Fibroblast of skin of back (primary cell): ENCODE measurements around the gene UBE2U.
"Not testable (repeated sequence)": the region's sequence is repeated elsewhere in the genome, so short reads cannot be mapped to it uniquely, and the experiment has no call there.

Source experiments
- DNase-seq: peaks from one replicate; pipeline ENCODE4 v3.0.0-alpha.2; 2013

Gene UBE2U

DNA sequence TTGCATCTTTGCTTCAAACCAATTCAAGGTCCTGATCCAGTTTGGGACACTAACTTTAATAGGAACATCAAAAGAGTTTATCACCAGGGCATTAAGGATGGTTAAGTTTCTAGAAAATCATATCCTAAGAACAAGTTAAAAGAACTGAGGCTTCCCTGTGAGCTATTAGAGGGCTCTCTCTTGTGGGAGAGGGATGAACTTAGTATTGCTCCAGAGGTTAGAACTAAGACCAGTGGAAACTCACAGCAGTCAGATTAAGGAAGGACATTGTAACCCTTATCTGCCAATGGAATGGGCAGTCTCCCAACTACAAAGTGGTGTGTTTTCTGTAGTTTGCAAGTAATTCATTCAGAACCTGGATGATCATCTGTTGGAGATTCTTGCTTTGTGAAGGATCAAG lies 36.8 kb downstream of the UBE2U start:
- DNase-seq, result peak; percentile 23

DNA sequence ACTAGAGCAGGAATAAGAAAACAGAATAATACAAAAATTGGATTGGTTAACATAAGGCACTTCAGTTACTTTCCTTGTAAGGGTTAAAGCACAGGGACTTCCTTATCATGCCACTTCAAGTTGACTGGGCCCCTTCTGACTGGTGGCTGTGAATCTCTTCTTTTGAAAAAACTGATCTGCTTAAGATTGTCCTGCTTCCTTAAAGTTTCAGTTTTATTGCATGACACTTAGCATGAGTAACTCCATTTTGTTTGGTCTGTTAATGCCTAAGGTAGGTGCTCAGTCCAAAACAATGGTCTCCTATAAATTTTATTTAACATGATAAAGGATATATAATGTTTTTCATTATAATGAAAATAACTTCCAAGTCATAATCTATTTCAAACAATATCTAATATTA lies 37.6 kb downstream of the UBE2U start:
- no peak for DNase-seq

- DNase-seq, result peak; percentile 64
Measured at GRCh38 chr1:64242895-64243756, 39.7 kb downstream of the UBE2U start.

DNA sequence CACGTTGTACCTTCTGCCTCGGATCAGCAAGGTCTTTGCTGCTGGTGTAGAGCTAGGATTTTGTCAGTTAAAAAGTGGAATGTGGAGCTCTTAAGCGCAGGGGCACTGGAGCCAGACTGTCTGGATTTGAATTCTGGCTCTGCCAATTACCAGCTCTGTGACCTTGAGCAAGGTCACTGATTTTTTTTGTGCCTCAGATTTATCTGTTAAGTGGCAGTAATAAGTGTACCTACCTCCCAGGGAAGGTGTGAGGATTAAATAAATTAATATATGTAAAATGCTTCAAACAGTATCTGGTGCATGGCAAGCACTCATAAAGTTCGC lies 40.3 kb downstream of the UBE2U start:
- no peak for DNase-seq

DNA sequence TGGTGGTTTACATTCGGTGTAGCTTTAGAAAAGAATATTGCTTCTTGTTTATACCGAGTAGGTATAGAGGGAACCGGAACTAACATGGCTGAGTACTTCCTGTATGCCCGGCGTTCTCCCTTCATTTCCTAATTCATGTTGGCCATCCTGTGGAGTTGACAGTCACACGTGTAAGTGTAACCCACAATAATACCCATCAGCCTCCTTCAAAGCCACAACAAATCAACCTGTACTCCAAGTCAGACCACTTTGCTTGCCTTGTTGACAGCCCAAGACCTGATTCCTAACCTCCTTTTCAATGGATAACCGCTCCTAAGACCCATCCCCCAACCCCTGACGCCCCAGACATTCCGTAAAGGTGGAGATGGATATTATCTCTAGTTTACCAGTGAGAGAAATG lies 42.1 kb downstream of the UBE2U start:
- DNase-seq, result no peak

- DNase-seq, result peak; percentile 55
Measured at GRCh38 chr1:64246294-64246917, 43.0 kb downstream of the UBE2U start.

- no peak for DNase-seq
Measured at GRCh38 chr1:64248065-64248464, 44.6 kb downstream of the UBE2U start.

GRCh38 chr1:64250472-64250871 lies 47.0 kb downstream of the UBE2U start:
- DNase-seq, result not testable (repeated sequence)

DNA sequence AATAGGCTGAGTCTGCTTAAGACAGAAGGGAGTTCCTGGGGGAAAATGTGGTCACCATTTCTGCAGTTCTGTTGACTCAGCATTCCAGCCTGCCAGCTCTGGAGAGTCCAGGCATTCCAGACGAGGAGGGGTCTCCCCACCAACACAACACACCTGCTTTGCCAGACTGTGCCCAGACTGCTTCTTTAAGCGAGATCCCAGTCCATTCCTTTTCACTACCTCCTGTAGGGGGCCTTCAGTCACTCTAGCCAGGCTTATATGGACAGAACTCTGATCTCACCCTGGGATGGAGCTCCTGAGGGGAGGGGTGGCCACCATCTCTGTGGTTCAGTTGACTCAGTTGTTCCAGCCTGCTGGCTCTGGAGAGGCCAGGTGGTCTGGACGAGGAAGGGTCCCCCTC lies 48.5 kb downstream of the UBE2U start:
- DNase-seq, result no peak

GRCh38 chr1:64257233-64257632 lies 53.8 kb downstream of the UBE2U start:
- not testable (repeated sequence) for DNase-seq

DNA sequence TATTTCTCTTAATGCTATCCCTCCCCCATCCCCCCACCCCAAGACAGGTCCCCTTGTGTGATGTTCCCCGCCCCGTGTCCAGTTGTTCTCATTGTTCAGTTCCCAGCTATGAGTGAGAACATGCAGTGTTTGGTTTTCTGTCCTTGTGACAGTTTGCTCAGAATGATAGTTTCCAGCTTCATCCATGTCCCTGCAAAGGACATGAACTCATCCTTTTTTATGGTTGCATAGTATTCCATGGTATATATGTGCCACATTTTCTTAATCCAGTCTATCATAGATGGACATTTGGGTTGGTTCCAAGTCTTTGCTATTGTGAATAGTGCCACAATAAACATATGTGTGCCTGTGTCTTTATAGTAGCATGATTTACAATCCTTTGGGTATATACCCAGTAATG lies 55.0 kb downstream of the UBE2U start:
- not testable (repeated sequence) for DNase-seq

DNA sequence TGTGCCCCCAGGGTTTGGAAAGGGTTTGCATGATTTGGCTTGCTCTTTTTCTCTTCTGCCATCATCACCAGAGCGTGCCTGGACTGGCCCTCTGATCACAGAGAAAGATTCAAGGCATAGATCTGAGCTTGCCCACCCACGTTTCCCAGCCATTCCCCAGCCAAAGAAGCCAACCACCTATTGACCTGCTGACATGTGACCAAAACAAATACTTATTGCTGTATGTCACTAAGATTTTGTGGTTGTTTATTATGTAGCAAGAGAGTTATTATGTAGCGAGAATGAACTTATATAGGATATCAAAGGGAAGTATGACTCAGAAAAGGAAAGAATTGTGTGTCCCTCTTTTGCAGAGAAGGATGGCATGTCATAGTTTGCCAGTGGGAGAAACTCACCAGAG lies 59.9 kb downstream of the UBE2U start:
- no peak for DNase-seq

- peak; percentile 7 for DNase-seq
Measured at GRCh38 chr1:64263856-64264255, 60.4 kb downstream of the UBE2U start.

DNA sequence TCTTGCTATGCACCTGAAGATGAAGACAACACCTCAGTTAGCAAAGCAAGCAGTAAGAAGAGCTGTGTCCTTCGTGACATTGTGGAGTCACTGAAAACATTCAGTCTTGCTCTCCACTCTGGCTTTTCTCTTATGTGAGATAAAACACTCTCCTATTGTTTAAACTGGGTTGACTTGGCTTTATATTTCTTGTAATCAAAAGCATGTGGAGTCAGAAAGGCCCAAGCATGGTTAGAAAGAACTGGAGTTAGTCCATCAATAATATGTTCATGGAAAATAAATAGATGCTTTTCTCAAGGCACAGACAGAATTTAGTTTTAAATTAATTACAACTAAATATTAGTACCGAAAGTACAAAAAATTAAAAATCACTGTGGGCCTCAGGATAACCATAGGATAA lies 61.7 kb downstream of the UBE2U start:
- no peak for DNase-seq

DNA sequence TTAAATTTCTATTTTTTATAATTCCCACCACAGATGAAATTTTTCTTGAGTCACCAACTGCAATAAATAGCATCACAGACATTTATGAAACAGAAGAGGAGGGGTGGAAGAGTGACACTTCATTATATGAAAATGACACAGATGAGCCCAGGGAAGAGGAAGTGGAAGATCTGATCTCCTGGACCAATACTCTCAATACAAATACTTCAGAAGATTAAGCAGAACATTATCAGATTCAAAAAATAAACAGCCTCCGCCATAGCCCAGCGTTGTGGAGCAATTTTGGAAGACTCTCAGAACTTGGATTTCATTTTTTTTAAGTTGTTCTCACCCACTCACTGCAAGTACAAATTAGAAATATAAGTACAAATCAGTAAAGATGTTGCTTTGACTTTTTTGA lies 63.6 kb downstream of the UBE2U start:
- DNase-seq, result no peak

DNA sequence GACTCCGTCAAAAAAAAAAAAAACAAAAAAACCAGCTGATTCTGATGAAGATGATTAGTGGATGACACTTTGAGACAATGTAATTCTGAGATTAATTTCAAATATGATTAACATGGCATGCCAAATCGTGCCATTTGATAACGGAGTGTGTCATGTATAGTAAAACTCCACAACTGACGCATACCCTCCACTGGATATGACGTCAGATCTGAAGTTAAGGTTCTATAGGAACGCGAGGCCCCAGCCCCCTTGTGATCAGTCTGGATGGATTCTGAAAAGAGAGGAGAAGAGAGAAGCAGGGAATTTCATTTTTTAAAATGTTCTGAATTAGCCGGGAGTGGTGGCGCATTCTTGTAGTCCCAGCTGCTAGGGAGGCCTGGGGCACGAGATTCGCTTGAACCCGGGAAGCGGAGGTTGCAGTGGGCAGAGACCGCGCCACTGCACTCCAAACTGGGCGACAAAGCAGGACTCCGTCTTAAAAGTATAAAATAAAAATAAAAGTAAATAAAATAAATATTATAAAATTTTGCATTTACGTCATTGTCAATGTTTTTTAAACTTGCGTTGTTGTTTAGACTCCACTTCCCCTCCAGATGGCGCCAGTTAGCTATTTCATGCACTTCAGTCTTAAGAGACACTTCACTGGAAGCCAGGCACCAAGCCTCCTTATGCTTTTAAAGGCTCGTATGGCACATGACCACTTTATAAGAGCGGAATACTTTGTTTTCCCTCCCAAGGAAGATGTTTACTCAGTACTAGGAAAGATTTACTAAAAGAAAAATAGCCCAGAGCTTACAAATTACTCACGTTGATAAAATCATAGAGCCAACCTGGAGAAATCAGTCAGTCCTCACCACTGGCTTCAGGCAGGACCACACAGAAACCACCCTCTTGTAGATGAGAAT lies 65.5 kb downstream of the UBE2U start:
- DNase-seq, result peak; percentile 77

- DNase-seq, result no peak
Measured at GRCh38 chr1:64269558-64269884, 66.1 kb downstream of the UBE2U start.

DNA sequence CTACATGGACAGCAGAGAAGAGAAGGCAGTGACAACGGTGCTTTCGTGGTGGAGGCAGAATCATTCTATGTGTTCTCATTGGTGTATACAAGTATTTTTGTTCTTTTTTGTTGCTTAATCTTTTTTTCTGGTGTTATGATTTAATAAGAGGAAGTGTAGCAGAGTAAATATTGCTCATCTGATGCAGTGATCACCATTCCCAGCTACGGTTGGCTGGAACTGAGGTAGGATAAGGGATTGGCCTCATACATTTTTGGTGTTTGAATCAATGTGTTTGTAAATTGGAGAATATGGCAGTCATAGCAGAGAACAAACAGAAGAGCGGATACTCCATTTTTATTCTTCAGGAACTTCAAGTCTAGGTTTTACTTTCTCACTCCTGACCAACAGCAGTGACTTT lies 76.6 kb downstream of the UBE2U start:
- DNase-seq, result no peak

GRCh38 chr1:64282351-64282750 lies 78.9 kb downstream of the UBE2U start:
- no peak for DNase-seq

GRCh38 chr1:64287071-64287470 lies 83.6 kb downstream of the UBE2U start:
- no peak for DNase-seq

GRCh38 chr1:64290420-64290819 lies 87.0 kb downstream of the UBE2U start:
- DNase-seq, result no peak

- DNase-seq, result no peak
Measured at GRCh38 chr1:64291931-64292330, 88.5 kb downstream of the UBE2U start.

- DNase-seq, result no peak
Measured at GRCh38 chr1:64292399-64292798, 89.0 kb downstream of the UBE2U start.

DNA sequence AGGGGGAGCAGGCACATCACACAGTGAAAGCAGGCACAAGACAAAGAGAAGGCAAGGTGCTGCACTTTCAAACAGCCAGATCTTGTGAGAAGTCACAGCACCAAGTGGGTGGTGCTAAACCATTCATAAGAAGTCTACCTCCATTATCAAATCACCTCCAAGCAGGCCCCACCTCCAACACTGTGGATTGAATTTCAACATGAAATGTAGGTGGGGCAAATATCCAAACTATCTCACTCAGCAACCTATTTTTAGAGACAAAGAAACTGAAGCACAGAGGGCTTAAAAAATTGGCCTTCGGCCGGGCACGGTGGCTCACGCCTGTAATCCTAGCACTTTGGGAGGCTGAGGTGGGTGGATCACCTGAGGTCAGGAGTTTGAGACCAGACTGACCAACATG lies 90.4 kb downstream of the UBE2U start:
- no peak for DNase-seq
